Neural progenitor cell (in vitro differentiated cells): ENCODE data around the gene MUCL3.

Experiments used
- EZH2 ChIP-seq: fragments of 200-600 bp; sonication (generic); IDR thresholded peaks from 2 replicates; pipeline ENCODE4 v1.6.1; 2017; ENCODE audit warnings: antibody characterized with exemption, mild to moderate bottlenecking, moderate library complexity
- TF ChIP-seq, protein P1 (sequence below): fragments of 200-600 bp; sonication (generic); IDR thresholded peaks from 2 replicates; pipeline ENCODE4 v1.5.1; 2017; ENCODE audit warnings: antibody characterized with exemption, mild to moderate bottlenecking

- TF ChIP-seq, protein P1, sequence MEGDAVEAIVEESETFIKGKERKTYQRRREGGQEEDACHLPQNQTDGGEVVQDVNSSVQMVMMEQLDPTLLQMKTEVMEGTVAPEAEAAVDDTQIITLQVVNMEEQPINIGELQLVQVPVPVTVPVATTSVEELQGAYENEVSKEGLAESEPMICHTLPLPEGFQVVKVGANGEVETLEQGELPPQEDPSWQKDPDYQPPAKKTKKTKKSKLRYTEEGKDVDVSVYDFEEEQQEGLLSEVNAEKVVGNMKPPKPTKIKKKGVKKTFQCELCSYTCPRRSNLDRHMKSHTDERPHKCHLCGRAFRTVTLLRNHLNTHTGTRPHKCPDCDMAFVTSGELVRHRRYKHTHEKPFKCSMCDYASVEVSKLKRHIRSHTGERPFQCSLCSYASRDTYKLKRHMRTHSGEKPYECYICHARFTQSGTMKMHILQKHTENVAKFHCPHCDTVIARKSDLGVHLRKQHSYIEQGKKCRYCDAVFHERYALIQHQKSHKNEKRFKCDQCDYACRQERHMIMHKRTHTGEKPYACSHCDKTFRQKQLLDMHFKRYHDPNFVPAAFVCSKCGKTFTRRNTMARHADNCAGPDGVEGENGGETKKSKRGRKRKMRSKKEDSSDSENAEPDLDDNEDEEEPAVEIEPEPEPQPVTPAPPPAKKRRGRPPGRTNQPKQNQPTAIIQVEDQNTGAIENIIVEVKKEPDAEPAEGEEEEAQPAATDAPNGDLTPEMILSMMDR: no peak
- no peak for TF ChIP-seq EZH2
Measured at GRCh38 chr6:30926644-30927043, 14.1 kb upstream of the MUCL3 start.
